ENCODE results near the gene PCSK1.

GRCh38 chr5:96425443-96425842, 7.6 kb downstream of the PCSK1 start:
- TF ChIP-seq EZH2phosphoT487 (IDR thresholded peaks at IDR 0.05; ENCODE audit: insufficient read depth, low read depth): no peak
- TF ChIP-seq EZH2 (IDR thresholded peaks at IDR 0.05; ENCODE audit: insufficient read depth, poor library complexity, severe bottlenecking): no peak

Data from GM23248 (cell line).